OCI-LY1 (cell line): ENCODE data around the gene MYO3B.

ENCODE experiments used
- H2AFZ ChIP-seq: fragments of 200-600 bp; sonication (generic), shearing (Covaris generic); 2 replicates; pipeline ENCODE4 v1.6.0; 2014; ENCODE audit warnings: antibody characterized with exemption, mild to moderate bottlenecking, low read length
- H3F3A ChIP-seq: fragments of 200-600 bp; sonication (generic), shearing (Covaris generic); 2 replicates; pipeline ENCODE4 v1.6.0; 2014; ENCODE audit warnings: mild to moderate bottlenecking, antibody characterized with exemption, low read length, moderate library complexity; ENCODE audit not compliant: insufficient read depth
- H3K27ac ChIP-seq: fragments of 200-600 bp; sonication (generic); 2 replicates; pipeline ENCODE4 v1.5.1; 2014; ENCODE audit warnings: low read length, mixed run types, mild to moderate bottlenecking, low read depth; ENCODE audit not compliant: poor library complexity, severe bottlenecking
- H3K27me3 ChIP-seq: fragments of 200-600 bp; sonication (generic); 2 replicates; pipeline ENCODE4 v1.6.0; 2014; ENCODE audit warnings: antibody characterized with exemption, mild to moderate bottlenecking, low read length, moderate library complexity; ENCODE audit not compliant: insufficient read depth
- H3K36me3 ChIP-seq: fragments of 200-600 bp; sonication (generic); 2 replicates; pipeline ENCODE4 v1.6.1; 2014; ENCODE audit warnings: mild to moderate bottlenecking, antibody characterized with exemption, low read length, moderate library complexity, mixed read lengths; ENCODE audit not compliant: insufficient read depth
- H3K4me1 ChIP-seq: fragments of 200-600 bp; sonication (generic); 2 replicates; pipeline ENCODE4 v1.5.1; 2014; ENCODE audit warnings: mild to moderate bottlenecking, low read length, moderate library complexity; ENCODE audit not compliant: insufficient read depth, severe bottlenecking
- H3K4me2 ChIP-seq: fragments of 200-600 bp; sonication (generic), shearing (Covaris generic); 2 replicates; pipeline ENCODE4 v1.6.1; 2014; ENCODE audit warnings: low read length
- H3K4me3 ChIP-seq: fragments of 200-600 bp; sonication (generic); 2 replicates; pipeline ENCODE4 v1.5.1; 2014; ENCODE audit warnings: low read length, low read depth, mild to moderate bottlenecking, mixed read lengths; ENCODE audit not compliant: poor library complexity, severe bottlenecking
- H3K79me2 ChIP-seq: fragments of 200-600 bp; shearing (Covaris generic); 2 replicates; pipeline ENCODE4 v1.6.1; 2016; ENCODE audit warnings: mixed run types, low read length, mixed read lengths; ENCODE audit not compliant: insufficient read depth
- H3K9ac ChIP-seq: fragments of 200-600 bp; sonication (generic), shearing (Covaris generic); 2 replicates; pipeline ENCODE4 v1.6.1; 2014; ENCODE audit warnings: mild to moderate bottlenecking, low read length, mixed read lengths
- H3K9me2 ChIP-seq: fragments of 200-600 bp; sonication (generic), shearing (Covaris generic); 2 replicates; pipeline ENCODE4 v1.6.1; 2014; ENCODE audit warnings: low read depth, mild to moderate bottlenecking, low read length, mixed read lengths
- H3K9me3 ChIP-seq: fragments of 200-600 bp; shearing (Covaris generic); 2 replicates; pipeline ENCODE4 v1.6.1; 2014; ENCODE audit warnings: low read length, mixed read lengths
- H4K20me1 ChIP-seq: fragments of 200-600 bp; sonication (generic), shearing (Covaris generic); 2 replicates; pipeline ENCODE4 v1.6.0; 2016; ENCODE audit warnings: mild to moderate bottlenecking, low read length; ENCODE audit not compliant: insufficient read depth
- CTCF ChIP-seq: fragments of 200-600 bp; sonication (generic), shearing (Covaris generic); IDR thresholded peaks from 2 replicates; pipeline ENCODE4 v1.5.1; 2017; ENCODE audit warnings: mild to moderate bottlenecking, antibody characterized with exemption, low read length, moderate library complexity, mixed read lengths
- EZH2 ChIP-seq: fragments of 200-600 bp; sonication (generic), shearing (Covaris generic); IDR thresholded peaks from 2 replicates; pipeline ENCODE4 v1.8.0; 2017; ENCODE audit warnings: borderline replicate concordance, mixed run types, mild to moderate bottlenecking, antibody characterized with exemption, low read length, moderate library complexity, mixed read lengths

MYO3B gene

DNA sequence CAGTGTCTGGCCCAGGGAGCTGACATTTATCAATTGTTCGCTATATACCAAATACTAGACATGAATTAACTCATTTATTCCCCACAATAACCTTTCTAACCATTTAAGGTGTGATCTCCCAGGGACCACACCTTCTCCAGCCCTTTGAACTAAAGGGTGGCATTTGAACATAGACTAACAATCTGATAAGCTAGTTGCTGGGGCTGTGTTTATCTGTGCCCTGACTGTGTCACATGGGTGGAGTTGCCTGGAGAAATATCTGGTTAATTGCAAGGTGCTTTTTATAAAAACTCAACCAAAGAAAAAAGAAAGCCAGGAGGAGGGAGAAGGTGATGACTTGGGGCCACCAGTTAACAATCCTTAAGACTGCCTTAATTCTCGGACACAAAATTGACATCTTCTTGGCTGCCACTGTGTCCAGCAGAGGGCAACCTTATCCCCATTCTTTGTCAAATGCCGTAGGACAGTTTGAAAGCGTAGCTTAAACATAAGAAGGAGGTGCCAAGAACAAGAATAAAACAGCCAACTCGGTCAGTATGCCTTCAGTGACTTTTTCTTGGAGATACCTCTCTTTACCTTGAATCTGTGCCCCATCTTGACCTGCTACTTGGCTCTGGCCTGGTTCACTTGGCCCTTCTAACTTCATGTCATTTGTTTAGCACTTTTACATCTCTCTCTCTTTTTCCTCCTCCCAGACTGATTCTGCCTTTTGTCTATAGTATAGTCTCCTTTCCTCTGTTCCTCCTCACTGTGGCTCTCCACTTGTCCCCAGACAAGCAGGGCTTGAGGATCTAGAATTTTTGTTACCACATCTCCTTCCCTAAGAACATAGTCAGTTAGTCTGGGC is 183.4 kb downstream of the MYO3B start:
- H3K79me2 ChIP-seq = no peaks in the 10 kb centered on the region
- peak overlapping the region; percentile 32; the same call in 1 of the 2 replicates for H2AFZ ChIP-seq
- peak overlapping the region; percentile 85 for H3K27ac ChIP-seq
- peak overlapping the region; percentile 36 for H3K4me3 ChIP-seq
- peak overlapping the region; percentile 54 for H3K9ac ChIP-seq
- H3K4me1 ChIP-seq = peaks cover 30% of the 10 kb centered on the region
- H3K9me2 ChIP-seq = no peaks in the 10 kb centered on the region
- peak; percentile 81 for TF ChIP-seq CTCF
- TF ChIP-seq EZH2 = no peak
- no peaks in the 10 kb centered on the region for H3K27me3 ChIP-seq
- H3K36me3 ChIP-seq = no peaks in the 10 kb centered on the region
- no peaks in the 10 kb centered on the region for H3F3A ChIP-seq
- no peaks in the 10 kb centered on the region for H4K20me1 ChIP-seq
- no peaks in the 10 kb centered on the region for H3K9me3 ChIP-seq
- H3K4me2 ChIP-seq = peak overlapping the region; percentile 59

DNA sequence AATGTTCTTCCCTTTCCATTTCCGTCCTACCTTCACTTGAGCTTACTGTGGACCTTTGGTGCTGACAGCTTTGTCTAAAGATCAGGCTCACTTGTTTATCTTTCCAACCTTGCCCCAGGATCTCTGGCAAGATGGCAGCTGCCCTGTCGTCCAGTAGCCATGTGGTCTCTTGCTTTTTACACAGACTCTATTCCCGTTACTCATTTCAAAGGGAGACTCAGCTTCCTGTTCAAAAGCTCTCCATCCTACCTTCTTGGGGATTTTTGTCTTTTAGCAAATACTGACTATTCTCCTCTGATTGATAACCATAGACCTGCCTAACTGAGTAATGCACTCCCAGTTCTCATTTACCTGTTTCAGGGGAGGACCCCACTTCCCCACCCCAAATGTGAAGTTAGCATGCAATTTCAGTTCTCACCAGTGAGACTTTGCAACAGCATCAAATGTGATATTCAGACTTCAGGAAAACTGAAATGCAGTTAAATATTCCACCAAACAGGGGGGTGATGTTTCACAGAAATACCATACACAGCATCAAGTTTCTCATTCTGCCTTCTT is 184.4 kb downstream of the MYO3B start:
- H3K27me3 ChIP-seq = no peaks in the 10 kb centered on the region
- H3K9me2 ChIP-seq = no peaks in the 10 kb centered on the region
- peaks cover 30% of the 10 kb centered on the region for H3K4me1 ChIP-seq
- H3K4me2 ChIP-seq = peak overlapping the region; percentile 4; the same call in 1 of the 2 replicates
- peak overlapping the region; percentile 85 for H3K27ac ChIP-seq
- TF ChIP-seq CTCF = no peak
- no peak for TF ChIP-seq EZH2
- no peaks in the 10 kb centered on the region for H3K9me3 ChIP-seq
- no peaks in the 10 kb centered on the region for H3K79me2 ChIP-seq
- no peaks in the 10 kb centered on the region for H4K20me1 ChIP-seq
- no peaks in the 10 kb centered on the region for H3K36me3 ChIP-seq
- no peak overlapping the region for H2AFZ ChIP-seq
- no peak overlapping the region for H3K4me3 ChIP-seq
- H3F3A ChIP-seq = no peaks in the 10 kb centered on the region
- H3K9ac ChIP-seq = peak overlapping the region; percentile 54; the same call in 1 of the 2 replicates

DNA sequence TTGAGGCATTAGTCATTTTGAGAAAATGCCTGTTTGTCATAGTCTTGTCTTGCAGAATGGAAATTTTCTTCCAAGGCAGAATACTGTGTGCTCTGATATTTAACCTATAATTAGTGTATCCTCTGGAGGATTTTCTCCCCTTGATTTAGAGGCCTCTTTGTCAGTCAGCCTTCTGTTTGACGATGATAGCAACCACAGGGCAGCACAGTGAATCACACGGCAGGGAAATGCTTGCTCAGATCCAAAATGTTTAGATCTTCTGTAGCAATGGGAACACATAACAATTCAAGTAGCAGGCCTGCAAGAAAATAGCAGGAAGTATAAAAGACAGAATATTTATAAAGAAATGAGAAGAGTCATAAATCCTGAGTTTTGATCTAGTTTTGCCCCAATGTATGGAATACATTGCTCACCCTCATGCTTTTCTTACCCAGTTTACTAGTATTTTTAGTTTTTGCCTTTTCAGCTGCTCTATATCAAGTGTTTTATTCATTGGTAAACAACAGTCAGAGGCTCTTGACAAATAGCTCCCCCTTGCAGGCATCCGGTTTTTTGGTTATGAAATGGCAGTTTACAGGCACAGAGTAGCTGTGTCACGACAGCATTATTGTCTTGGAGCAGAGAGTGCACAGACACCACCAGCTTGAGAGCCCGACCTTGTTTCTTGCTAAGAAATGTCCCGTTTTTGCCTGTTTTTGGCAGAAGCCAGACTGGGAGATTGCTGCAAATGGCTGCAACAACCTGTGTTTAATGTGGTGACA is 185.1 kb downstream of the MYO3B start:
- Histone ChIP-seq H3K9me3 (no peaks in the 10 kb centered on the region), H3K36me3 (no peaks in the 10 kb centered on the region), H3K9me2 (no peaks in the 10 kb centered on the region), H3K4me2 (peak overlapping the region; percentile 4; the same call in 1 of the 2 replicates), H3K4me3 (no peak overlapping the region), H3K27me3 (no peaks in the 10 kb centered on the region), H3K79me2 (no peaks in the 10 kb centered on the region), H3K27ac (peak overlapping the region; percentile 85), H3F3A (no peaks in the 10 kb centered on the region), H3K4me1 (peaks cover 35% of the 10 kb centered on the region), H2AFZ (no peak overlapping the region), H3K9ac (peak overlapping the region; percentile 8; the same call in 1 of the 2 replicates), H4K20me1 (no peaks in the 10 kb centered on the region)
- TF ChIP-seq CTCF = peak; percentile 31; the same call in 1 of the 2 replicates
- no peak for TF ChIP-seq EZH2
